ENCODE measurements around the gene CDKN1C.

CDKN1C gene

DNA sequence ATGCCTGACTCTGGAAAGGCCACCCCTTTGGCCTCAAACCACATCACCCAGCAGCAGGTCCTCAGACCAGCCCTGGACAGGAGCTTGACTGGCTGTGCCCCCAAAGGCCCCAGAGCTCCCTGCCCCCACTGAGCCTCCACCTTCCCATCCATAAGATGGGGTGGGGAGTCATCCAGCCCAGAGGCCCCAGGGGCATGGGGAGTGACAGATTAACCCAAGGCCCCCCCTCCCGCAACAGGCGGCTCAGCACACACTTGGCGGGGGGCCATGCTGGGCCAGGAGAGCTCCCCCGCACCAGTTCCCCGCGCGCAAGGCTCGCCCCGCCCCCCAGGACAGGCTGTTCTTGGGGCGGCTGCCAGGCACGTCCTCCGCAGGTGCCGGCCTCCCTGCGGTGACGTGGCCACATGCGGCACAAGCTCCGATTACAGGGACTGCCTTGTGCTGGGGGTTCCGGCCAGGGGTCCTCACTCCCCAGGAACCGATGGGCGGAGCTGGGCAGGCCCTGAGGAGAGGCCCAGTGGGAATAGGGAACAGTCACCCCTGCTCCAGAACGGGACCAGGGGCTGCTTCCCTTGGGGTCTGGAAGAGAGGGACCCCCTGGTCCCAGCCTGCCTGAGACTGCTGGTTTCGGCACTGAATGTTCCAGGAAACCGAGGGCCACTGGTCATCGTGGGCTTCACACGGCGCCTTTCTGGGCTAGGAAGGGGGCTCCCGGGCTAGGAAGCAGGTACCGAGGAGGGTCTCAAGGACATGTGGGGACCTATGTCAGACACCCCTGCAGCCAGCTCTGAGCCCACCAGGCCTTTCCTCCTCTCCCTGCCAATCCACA lies 5.1 kb upstream of the CDKN1C start:
- Histone ChIP-seq H3K9ac (ENCODE audit: insufficient read length) (no peak overlapping the region), H3K27ac (no peak overlapping the region), H3K4me3 (no peak overlapping the region), H3K9me3 (ENCODE audit: low read depth, low read length) (no peaks in the 10 kb centered on the region), H3K36me3 (ENCODE audit: insufficient read depth, low read length) (no peaks in the 10 kb centered on the region)
- no peak for DNase-seq (ENCODE audit: low read depth, low spot score)
- TF ChIP-seq EZH2 (IDR thresholded peaks at IDR 0.05): no peak
- no peak for TF ChIP-seq FOXP2 (optimal IDR thresholded peaks at IDR 0.05; ENCODE audit: control extremely low read depth, extremely low read length, insufficient read depth)

DNA sequence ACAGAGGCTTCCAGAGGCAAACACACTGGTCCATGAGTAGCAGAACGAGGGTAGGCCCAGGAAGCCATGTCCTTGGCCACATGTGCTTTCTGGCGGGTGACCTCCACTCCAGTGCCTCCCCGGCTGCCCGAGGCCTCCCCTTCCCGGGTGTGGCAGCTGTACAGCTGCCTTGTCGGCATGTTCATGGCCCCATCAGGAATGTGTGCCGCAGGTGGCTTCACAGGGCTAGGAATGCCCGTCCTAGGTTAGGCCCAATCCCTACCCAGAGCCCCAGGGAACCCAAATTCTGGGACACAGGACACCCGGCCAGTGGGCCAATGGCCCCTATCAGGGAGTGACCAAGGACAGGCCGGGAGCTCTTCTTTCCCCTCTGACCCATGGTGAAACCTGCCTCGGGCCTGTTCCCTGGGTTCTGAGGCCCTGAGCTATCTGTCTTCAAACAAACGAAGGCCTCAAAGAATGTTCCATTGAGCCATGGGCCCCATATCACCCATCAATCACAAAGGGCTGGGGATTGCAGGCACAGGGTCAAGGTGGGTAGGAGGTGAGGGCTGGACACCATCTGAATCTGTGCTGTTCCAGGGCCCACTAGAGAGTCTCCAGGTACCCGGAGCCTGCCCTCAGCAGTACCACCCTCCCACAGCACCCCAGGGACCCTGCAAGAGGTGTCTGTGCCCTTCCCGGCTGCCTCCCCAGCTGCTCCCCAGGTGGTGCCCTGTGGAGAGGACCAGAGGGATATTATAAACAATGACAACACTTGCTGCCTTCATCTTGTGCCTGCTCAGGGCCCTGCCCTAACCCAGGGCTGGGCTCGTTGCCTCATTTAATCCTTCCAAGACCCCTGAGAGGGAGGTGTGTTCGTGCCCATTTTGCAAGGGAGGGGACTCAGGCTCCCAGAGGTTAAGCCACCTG lies 4.0 kb upstream of the CDKN1C start:
- Histone ChIP-seq H3K36me3 (ENCODE audit: insufficient read depth, low read length) (no peaks in the 10 kb centered on the region), H3K9me3 (ENCODE audit: low read depth, low read length) (no peaks in the 10 kb centered on the region), H3K4me3 (no peak overlapping the region), H3K9ac (ENCODE audit: insufficient read length) (no peak overlapping the region), H3K27ac (no peak overlapping the region)
- TF ChIP-seq EZH2 (IDR thresholded peaks at IDR 0.05) (no peak), POLR2AphosphoS5 (IDR thresholded peaks at IDR 0.05; ENCODE audit: borderline replicate concordance, low read depth, low read length) (no peak), FOXP2 (optimal IDR thresholded peaks at IDR 0.05; ENCODE audit: control extremely low read depth, extremely low read length, insufficient read depth) (no peak)
- no peak for DNase-seq (ENCODE audit: low read depth, low spot score)

DNA sequence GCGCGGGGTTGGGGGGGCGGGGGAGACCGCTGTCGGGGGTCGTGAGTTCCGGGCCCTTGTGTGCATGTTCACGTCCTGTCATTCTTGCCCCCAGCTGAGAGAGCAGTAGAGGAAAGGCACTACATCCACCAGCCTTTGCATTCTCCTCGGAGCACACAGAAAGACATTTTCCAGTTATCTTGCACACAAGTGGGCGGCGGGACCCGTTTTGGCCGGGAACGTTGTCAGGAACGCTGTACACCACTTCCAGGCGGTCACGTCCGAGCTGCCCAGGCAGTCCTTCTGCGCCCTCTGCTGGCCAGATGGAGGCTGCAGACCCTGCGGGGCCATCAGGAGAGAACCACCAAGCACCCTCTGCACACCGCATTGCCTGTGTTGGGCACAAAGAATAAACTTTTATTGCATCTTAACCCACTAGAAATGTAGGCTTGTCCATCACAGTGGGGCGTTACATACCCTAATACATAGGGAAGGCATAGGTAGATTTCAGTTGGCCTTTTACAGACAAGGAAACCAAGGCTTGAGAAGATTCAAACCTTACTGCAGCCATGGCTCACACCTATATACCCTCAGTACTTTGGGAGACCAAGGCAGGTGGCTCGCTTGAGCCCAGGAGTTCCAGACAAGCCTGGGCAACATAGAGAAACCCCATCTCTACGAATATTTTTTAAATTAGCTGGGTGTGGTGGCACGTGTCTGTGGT lies 2.8 kb upstream of the CDKN1C start:
- no peak overlapping the region for H3K27ac ChIP-seq
- TF ChIP-seq FOXP2 (optimal IDR thresholded peaks at IDR 0.05; ENCODE audit: control extremely low read depth, extremely low read length, insufficient read depth) (no peak), POLR2AphosphoS5 (IDR thresholded peaks at IDR 0.05; ENCODE audit: borderline replicate concordance, low read depth, low read length) (no peak), EZH2 (IDR thresholded peaks at IDR 0.05) (no peak)
- H3K9me3 ChIP-seq (ENCODE audit: low read depth, low read length): no peaks in the 10 kb centered on the region
- H3K36me3 ChIP-seq (ENCODE audit: insufficient read depth, low read length): no peaks in the 10 kb centered on the region
- DNase-seq (ENCODE audit: low read depth, low spot score): no peak
- no peak overlapping the region for H3K4me3 ChIP-seq
- no peak overlapping the region for H3K9ac ChIP-seq (ENCODE audit: insufficient read length)

DNA sequence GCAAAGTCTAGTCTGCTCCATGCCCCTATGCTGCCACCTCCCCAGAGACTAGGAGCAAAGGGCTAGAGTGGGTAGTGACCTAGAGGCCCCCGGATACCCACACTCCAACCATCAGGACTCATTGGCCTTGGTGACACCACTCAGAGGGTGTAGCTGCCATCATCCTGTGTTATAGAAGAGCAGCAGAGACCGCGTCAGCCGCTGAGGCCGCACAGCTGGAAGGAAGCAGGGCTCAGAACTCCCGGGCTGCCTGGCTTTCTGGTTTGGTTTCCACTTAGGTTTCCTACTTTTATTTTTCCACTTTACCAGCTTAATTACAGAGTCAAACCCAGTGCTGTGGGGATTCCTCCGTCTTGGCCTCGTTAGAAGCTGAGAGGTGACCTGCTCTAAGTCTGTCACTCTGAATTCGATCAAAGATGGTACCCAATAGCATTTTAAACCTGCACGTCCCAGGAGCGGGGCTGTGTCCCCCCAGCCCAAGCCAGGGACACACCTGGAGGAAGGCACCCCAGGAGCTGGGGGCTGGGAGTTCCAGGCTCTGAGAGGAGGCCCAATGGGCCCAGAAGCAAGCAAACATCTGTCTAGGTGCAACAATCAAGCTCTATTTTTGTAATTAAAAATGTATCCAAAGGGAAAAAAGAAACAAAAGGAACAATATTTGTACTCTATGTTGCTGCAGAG lies 2.1 kb upstream of the CDKN1C start:
- Histone ChIP-seq H3K9me3 (ENCODE audit: low read depth, low read length) (no peaks in the 10 kb centered on the region), H3K27ac (peak overlapping the region; percentile 13; the same call in 1 of the 2 replicates), H3K4me3 (no peak overlapping the region), H3K36me3 (ENCODE audit: insufficient read depth, low read length) (no peaks in the 10 kb centered on the region), H3K9ac (ENCODE audit: insufficient read length) (no peak overlapping the region)
- TF ChIP-seq FOXP2 (optimal IDR thresholded peaks at IDR 0.05; ENCODE audit: control extremely low read depth, extremely low read length, insufficient read depth) (no peak), EZH2 (IDR thresholded peaks at IDR 0.05) (no peak), POLR2AphosphoS5 (IDR thresholded peaks at IDR 0.05; ENCODE audit: borderline replicate concordance, low read depth, low read length) (no peak)
- DNase-seq (ENCODE audit: low read depth, low spot score): no peak

DNA sequence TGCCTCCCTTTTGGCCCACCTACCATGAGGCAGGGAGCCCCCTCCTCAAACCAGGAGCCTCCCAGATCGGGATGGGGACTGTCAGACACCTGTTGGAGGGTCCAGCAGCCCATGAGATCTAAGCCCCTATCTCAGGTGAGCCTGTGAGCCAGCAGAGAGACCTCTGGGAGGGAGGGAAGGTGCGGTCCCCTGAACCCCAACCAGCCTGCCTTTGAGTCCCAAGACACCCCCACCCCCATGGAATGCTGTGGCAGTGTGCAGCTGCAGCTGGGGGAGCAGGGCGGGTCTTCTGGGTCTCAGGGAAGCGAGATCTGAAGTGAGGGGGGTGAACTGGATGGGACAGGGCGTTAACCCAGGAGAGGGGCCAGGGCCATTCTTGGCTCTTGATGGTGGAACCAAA lies 1.4 kb upstream of the CDKN1C start:
- Histone ChIP-seq H3K4me3 (no peak overlapping the region), H3K36me3 (ENCODE audit: insufficient read depth, low read length) (no peaks in the 10 kb centered on the region), H3K27ac (peak overlapping the region; percentile 13; the same call in 1 of the 2 replicates), H3K9ac (ENCODE audit: insufficient read length) (no peak overlapping the region), H3K9me3 (ENCODE audit: low read depth, low read length) (no peaks in the 10 kb centered on the region)
- no peak for DNase-seq (ENCODE audit: low read depth, low spot score)
- TF ChIP-seq POLR2AphosphoS5 (IDR thresholded peaks at IDR 0.05; ENCODE audit: borderline replicate concordance, low read depth, low read length): no peak
- no peak for TF ChIP-seq EZH2 (IDR thresholded peaks at IDR 0.05)

DNA sequence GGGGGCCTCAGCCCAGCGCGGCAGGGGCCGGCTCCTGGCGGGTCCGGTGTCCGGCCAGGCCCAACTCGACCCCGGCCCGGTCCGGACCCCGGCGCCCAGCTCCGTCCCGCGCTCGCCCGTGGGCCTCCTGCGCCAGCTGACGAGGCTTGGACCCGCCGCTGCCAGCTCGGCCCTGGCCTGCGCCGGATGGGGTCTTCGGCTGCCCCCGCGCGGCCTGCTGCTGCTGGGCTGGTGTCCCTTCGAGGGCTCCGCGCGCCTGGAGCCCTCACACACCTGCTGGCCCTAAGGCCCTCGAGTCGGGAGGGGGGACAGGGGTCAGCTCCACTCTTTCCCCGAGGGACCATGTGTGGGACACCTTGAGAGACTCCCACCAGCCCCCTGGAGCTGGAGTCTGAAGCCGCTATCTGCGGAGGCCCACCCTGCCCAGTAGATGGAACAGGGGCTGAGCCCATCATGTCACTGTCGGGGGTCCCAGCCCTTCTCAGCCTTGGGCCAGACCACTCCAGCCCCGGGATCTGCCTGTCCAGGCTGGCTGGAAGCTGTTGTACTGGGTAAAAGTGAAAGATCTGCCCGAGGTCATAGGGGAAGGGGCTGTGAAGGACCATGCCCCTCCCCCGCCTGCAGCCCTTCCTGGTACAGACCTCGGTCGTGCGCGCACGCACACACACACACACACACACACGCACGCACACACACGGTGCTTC lies 768 bp upstream of the CDKN1C start:
- no peak overlapping the region for H3K9ac ChIP-seq (ENCODE audit: insufficient read length)
- no peaks in the 10 kb centered on the region for H3K9me3 ChIP-seq (ENCODE audit: low read depth, low read length)
- TF ChIP-seq FOXP2 (optimal IDR thresholded peaks at IDR 0.05; ENCODE audit: control extremely low read depth, extremely low read length, insufficient read depth): no peak
- TF ChIP-seq EZH2 (IDR thresholded peaks at IDR 0.05): no peak
- no peak for TF ChIP-seq POLR2AphosphoS5 (IDR thresholded peaks at IDR 0.05; ENCODE audit: borderline replicate concordance, low read depth, low read length)
- no peak overlapping the region for H3K4me3 ChIP-seq
- H3K36me3 ChIP-seq (ENCODE audit: insufficient read depth, low read length): no peaks in the 10 kb centered on the region
- H3K27ac ChIP-seq: no peak overlapping the region
- DNase-seq (ENCODE audit: low read depth, low spot score): no peak

DNA sequence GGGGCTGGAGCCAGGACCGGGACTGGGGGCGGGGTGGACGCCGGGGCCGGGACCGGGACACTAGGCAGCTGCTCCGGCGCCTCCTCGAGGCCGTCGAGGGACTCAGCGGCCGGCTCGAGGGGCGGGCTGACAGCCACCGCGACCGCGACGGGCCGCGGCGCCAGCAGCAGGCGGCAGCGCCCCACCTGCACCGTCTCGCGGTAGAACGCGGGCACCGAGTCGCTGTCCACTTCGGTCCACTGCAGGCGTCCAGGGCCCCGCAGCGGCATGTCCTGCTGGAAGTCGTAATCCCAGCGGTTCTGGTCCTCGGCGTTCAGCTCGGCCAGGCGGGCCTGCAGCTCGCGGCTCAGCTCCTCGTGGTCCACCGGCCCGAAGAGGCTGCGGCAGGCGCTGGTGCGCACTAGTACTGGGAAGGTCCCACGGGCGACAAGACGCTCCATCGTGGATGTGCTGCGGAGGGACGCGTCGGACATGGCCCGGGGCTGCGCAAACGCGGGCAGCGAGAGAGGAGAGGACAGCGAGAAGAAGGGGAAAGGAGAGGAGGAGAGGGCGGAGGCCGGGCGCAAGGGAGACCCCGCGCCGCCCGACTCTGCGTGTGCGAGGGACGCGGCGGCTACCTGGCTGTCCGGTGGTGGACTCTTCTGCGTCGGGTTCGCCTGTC lies 428 bp downstream of the CDKN1C start:
- Histone ChIP-seq H3K9ac (ENCODE audit: insufficient read length) (peak overlapping the region; percentile 35), H3K27ac (no peak overlapping the region), H3K4me3 (peak overlapping the region; percentile 81), H3K9me3 (ENCODE audit: low read depth, low read length) (no peaks in the 10 kb centered on the region), H3K36me3 (ENCODE audit: insufficient read depth, low read length) (no peaks in the 10 kb centered on the region)
- DNase-seq (ENCODE audit: low read depth, low spot score): no peak
- TF ChIP-seq FOXP2 (optimal IDR thresholded peaks at IDR 0.05; ENCODE audit: control extremely low read depth, extremely low read length, insufficient read depth) (no peak), EZH2 (IDR thresholded peaks at IDR 0.05) (no peak), POLR2AphosphoS5 (IDR thresholded peaks at IDR 0.05; ENCODE audit: borderline replicate concordance, low read depth, low read length) (no peak)

All from SK-N-MC (cell line).